22Rv1 (cell line): ENCODE results near the gene SPATA31D4.

Experiments
- CTCF ChIP-seq: fragments of 450-650 bp; IDR thresholded peaks from 2 replicates; pipeline ENCODE4 v1.5.1; 2017; ENCODE audit warnings: mild to moderate bottlenecking
- ZFX ChIP-seq: fragments of 450-650 bp; IDR thresholded peaks from 2 replicates; pipeline ENCODE4 v1.6.1; 2017; ENCODE audit warnings: antibody characterized with exemption, borderline replicate concordance

DNA sequence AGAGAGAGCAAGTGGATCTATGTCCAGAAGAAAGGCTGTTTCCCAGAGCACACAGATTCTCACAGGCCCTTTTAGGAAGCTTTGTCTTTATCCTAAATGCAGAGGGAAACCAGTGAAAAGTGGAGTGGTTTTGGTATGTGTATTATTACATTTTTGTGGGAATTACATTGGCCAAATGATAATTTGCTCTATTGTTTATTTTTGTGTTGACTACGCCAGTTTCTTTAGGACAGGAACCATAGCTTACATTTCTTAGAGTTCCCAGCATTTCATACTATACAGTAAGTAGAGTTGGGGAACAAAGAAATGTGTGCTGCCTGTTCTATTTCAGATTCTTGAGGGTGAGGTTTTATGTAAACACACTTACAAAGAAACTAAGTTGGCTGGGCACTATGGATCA lies 29.4 kb upstream of the SPATA31D4 start:
- TF ChIP-seq CTCF (no peak), ZFX (no peak)
